Activated T-cell treated with anti-CD3 and anti-CD28 coated beads, Interleukin-2, amount 50 U/mL, for 48 hours (primary cell): ENCODE data around the gene GJD2.

Source experiments
- DNase-seq, 2 experiments: peaks; one replicate each; pipeline ENCODE4 v3.0.0-alpha.2; 2020

The GJD2 gene

DNA sequence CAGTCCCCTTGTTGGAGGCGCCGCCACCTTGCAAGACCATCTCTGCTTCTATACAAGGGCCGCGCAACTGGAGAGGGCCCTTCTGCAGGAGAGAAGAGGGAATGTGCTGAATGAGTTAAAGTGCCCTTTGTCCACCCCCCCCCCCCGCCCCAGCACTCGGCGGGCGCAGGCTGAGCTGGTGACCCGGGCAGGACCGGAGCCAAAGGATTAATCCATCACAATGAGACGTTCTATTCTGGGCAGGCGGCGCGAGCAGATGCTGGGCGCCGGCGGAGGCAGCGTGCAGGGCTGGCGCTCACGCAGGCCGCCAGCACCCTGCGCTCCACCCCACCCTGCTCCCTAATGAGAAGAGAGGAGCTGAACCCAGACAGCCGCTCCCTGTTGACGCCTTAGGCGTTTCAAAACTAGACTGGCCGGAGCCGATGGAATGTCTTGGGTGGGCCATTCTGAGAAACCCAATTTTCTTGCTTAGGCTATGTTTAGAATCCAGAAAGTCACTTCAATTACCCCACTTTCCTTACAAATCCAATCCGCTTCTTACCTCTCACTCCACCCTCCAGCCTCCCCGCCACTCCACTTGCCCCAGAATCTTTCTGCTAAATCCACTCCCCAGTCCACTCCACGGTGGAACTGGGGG, 32.9 kb downstream of the GJD2 start:
- DNase-seq = no peak

DNA sequence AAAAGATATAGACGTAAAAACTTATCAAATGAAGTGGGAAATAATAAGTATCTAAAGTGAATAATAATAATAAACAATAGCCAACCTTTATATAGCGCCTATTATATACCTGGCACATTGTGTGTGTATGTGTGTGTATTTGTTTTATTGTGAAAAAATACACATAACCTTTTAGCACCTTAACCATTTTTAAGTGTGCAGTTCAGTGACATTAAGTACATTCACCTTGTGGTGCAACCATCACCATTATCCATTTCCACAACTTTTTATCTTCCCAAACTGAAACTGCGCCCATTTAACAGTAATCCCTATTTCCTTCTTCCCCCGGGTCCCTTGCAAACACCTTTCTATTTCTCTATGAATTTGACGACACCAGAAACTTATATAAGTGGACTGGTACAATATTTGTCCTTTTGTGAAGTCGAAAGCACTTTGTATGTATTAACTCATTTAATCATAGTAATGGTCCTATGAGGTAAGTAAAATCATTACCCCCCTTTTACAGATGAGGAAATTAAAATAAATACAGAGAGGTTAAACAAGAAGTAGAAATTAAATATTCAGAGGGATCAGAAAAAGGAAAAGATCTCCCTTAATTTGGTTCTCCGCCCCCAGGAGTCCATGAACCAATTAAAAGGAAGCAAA, 33.5 kb downstream of the GJD2 start:
- DNase-seq = no peak

DNA sequence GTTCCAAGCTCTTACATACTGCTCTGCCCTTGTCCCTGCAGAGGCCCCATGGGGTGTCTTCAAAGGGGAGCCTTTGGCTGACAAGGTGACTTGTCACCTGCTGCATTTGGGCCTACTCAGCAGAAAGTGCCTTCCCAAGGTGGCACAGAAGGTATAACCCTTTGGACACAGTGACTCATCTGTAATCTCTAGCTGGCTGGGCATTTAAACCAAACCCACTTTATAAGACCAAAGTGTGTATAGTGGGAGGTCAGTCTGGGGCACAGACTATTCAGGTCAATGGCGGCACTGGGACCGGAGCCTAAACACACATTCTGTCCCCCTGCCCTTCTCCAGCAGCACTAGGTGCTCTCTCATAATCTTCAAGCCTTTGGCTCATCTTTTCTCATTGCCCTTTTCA, 35.1 kb downstream of the GJD2 start:
- no peak for DNase-seq

DNA sequence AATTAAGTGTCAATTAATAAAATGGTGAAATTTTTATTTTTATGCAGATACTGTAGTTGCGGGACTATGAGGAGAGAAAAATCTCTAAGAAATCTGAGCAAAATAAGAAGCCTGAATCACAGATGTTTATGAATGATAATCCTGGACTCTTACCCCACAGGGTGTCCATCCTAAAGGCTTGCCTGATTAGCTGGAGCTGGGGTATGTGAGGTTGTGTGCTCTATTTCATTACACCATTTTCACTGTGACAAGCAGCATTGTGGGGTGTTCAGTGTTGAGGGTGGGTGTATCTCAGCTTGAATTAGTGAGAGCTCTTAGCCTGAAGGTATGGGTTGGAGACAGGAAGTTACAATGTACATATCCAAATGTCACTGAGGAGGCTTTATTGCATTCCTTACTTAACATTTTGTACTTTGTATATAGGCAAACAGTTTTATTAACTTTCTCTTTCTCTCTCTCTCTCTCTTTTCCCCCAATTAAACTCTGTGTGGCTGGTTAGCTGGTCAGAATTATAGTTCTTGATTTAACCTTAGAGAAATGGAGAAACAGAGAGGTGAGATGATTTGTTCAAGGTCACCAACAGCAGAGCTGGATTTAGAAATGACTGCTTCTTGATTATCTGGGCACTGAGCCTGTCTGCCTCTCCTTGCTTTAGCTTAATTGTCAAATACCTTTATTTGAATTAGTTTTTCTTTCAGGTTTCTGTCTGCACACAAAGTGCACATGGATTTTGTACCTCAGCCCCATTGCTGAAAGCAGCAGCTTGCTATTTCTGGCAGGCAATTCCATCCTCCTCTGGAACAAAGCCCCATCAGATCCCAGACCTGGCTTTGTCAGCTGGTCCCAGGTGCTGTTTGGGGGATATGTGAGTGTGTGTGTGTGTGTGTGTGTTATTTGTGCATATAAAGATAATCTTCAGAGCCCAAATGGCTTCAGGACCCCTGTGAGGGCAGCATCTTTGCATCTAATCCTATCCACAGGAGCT, 35.8 kb downstream of the GJD2 start:
- DNase-seq = no peak

DNA sequence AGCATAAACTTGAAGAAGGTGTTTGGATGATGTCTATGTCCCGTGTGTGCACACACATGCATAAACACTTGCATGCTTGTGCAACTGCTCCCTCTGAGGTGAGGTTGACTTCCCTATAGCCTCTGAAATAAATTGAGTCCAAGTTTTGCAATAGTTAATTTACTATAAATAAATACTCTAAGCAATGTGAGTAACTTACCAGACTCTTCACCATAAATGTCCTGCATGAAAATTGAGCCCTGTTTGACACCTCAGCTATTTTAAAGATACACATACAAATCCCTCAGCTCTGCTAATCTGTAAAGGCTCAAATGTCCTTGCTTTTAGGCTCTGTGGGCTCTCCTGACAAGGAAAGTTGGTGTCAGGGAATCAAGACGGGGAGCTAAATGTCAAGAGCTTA, 37.1 kb downstream of the GJD2 start:
- no peak for DNase-seq

DNA sequence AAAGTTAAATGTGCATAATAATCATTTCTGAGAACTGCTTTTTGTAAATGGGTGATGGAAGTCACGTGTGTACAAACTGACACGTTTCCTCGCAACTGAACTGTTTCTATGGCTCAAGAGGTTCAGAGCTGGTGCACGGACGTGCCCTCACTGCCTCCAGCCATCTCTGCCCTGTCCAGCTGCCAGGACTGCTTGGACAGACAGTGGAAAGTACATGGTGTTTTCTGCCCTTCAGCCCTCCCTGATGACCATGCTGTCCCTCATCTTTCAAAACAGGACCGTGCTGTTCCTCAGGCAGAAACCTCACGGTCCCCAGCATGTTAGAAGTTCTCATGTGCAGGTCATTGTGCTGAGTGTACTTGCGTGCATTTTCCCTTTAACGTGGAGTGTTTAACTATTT, 38.7 kb downstream of the GJD2 start:
- no peak for DNase-seq

DNA sequence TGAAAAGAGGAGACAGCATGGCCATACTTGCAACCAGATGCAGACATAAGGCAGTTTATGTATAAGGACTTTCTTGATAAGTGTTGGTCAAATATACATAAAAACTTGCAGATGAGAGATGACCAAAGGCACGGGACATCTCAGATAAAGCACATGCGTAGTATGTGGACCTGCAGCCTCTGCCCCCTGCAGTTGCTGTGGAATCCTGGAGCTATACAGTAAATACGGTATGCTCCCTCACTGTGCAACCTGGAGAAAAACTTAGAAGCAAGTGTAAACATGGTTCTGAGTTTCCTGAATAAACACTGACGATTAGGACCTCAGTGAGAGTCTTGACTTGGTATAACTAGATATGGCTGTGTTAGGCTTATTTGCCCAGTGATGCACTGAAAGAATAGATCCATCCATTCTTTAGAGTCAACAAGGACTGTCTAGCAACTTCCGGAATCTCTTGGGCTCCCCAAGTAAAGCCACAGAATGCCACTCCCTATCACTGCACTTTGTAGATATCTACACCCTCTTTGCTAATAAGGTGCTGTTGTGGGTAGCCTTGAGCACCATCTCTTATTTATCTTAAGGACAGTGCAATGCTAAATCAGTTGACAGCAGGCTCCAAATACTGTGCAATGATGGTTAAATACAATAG, 40.2 kb downstream of the GJD2 start:
- no peak for DNase-seq

DNA sequence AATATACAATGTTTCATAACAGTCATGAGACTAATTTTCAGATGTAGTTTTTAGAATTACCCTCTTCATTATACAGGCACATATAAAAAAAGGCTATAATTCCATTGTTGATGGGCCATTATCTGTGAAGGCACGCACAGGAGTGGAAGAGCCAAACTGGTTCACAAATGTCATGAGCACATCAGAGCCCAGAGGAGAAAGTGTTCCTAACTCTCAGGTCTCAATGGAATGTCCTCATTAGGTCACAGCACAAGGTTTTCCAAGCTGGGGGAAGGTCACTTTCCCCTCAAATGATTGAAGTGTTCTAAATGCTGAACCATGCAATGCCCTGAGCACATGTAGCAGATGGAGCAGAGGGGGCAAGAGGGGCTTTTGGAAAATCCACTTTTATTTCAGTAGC, 41.2 kb downstream of the GJD2 start:
- no peak for DNase-seq

DNA sequence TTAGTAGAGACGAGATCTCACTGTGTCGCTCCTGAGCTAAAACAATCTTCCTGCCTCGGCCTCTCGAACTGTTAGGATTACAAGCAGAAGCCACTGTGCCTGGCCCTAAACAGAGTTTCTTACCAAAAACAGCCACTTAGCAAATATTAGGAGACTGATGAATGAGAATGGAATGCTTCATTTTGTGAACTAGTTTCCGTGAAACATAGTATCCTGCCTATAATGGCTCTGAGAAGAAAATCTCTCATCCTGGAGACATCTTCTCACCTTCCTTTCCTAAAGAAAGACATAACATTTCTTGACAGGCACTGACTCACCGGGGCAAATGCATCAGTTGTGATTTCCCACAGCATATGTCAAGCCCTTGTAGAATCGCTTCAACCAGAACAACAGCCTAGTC, 44.9 kb downstream of the GJD2 start:
- DNase-seq = no peak

DNA sequence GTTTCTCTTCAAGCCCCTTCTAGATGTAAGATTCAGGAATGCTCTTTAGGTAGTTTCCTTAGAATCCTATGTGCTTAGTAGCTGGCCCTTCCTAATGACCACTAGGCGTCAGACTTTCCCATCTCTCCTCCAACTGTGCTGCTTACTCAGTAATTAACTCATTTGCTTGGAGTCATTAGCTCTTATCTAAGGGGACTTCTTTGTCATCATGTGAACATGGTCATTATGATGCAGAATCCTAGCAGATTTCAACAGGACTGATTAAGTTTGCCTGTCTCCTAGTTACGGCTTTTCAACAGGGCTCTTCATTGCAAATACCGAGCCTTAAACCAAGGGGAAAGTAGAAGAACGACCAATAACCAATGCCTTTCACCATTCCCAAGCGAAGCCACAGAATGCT, 46.4 kb downstream of the GJD2 start:
- DNase-seq = no peak

DNA sequence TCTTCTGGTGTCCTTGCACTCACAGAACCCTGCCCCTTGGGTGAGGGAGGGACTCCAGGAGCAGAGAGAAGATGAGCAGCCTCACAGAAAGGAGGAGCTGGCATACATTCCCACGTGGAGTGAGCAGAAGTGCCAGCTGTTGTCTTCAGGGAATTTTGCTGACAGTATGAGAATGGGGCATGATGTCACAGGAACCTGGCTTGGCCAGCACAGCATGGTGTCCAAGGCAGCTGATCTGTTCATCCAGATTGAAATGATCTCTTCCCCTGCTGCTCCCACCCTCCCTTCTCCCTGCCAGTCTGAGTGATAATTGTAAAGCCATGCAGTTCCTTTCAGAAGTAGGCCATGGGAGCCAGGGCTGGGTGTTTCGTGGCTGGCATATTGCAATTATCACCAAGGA, 53.3 kb downstream of the GJD2 start:
- no peak for DNase-seq
